ENCODE data around the gene MTX2.

The MTX2 gene

GRCh38 chr2:176269319-176270099 is at the start of gene MTX2:
Gene MTX2 (plus strand): TSS chr2:176269442. CDS start chr2:176269630, 188 bp downstream.
- DNase-seq (ENCODE audit: low read depth) = peak; percentile 33
- peak within 1 kb of the TSS; percentile 89 for H3K4me3 ChIP-seq (ENCODE audit: low read depth, low read length)
- TF ChIP-seq, protein P1, sequence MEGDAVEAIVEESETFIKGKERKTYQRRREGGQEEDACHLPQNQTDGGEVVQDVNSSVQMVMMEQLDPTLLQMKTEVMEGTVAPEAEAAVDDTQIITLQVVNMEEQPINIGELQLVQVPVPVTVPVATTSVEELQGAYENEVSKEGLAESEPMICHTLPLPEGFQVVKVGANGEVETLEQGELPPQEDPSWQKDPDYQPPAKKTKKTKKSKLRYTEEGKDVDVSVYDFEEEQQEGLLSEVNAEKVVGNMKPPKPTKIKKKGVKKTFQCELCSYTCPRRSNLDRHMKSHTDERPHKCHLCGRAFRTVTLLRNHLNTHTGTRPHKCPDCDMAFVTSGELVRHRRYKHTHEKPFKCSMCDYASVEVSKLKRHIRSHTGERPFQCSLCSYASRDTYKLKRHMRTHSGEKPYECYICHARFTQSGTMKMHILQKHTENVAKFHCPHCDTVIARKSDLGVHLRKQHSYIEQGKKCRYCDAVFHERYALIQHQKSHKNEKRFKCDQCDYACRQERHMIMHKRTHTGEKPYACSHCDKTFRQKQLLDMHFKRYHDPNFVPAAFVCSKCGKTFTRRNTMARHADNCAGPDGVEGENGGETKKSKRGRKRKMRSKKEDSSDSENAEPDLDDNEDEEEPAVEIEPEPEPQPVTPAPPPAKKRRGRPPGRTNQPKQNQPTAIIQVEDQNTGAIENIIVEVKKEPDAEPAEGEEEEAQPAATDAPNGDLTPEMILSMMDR (IDR thresholded peaks at IDR 0.05; ENCODE audit: low read depth, low read length, missing control alignments) = peak; percentile 1

GRCh38 chr2:176227874-176228273 is 41.4 kb upstream of the MTX2 start:
- no peak for DNase-seq (ENCODE audit: low read depth)
- no peak overlapping the region for H3K4me3 ChIP-seq (ENCODE audit: low read depth, low read length)
- TF ChIP-seq, protein P1 (IDR thresholded peaks at IDR 0.05; ENCODE audit: low read depth, low read length, missing control alignments) = no peak

DNA sequence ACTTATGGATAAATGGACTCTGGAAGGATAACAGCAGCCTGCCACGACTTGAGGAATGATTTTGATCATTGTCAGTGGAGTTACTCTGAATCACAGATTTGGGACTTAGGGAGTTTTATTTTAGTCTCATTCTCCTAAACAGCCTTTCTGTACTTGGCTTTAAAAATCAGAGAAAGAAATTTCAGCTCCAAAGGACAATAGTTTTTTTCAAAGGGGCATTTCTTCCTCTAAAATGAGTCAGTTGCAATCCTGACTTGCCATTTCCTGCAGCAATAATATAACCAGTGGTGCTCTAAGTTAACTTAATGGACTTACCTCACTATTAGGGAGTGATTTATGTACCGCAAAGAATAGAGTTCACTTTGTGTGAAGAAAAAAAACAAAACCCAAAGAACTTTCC is 35.1 kb upstream of the MTX2 start:
- TF ChIP-seq, protein P1 (IDR thresholded peaks at IDR 0.05; ENCODE audit: low read depth, low read length, missing control alignments) = no peak
- H3K4me3 ChIP-seq (ENCODE audit: low read depth, low read length) = no peak overlapping the region
- DNase-seq (ENCODE audit: low read depth) = no peak

DNA sequence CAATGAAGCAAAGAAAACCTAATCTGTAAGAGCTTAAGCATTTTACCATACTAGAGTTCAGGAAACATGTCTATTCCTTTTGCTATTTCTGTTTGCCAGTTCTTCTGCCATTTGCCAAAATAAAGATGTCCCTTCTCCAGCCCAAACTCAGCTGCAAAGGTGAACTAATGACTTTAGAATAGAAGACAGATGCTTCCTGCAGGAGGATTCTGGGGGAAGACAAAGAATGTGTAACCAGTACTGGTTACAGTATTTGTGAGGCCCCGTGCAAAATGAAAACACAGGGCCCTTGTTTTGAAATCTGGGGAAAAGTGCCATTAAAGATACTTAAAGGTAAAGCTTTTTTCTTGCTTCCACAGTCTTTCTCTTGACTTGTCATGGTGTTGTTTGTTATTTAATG is 34.3 kb upstream of the MTX2 start:
- DNase-seq (ENCODE audit: low read depth) = no peak
- TF ChIP-seq, protein P1 (IDR thresholded peaks at IDR 0.05; ENCODE audit: low read depth, low read length, missing control alignments) = no peak

GRCh38 chr2:176237456-176237855 is 31.8 kb upstream of the MTX2 start:
- no peak for DNase-seq (ENCODE audit: low read depth)
- TF ChIP-seq, protein P1 (IDR thresholded peaks at IDR 0.05; ENCODE audit: low read depth, low read length, missing control alignments) = no peak
- H3K4me3 ChIP-seq (ENCODE audit: low read depth, low read length) = no peak overlapping the region

More for the DNA sequence above, 34.3 kb upstream of the MTX2 start:
- H3K4me3 ChIP-seq (ENCODE audit: low read depth, low read length) = no peak overlapping the region

DNA sequence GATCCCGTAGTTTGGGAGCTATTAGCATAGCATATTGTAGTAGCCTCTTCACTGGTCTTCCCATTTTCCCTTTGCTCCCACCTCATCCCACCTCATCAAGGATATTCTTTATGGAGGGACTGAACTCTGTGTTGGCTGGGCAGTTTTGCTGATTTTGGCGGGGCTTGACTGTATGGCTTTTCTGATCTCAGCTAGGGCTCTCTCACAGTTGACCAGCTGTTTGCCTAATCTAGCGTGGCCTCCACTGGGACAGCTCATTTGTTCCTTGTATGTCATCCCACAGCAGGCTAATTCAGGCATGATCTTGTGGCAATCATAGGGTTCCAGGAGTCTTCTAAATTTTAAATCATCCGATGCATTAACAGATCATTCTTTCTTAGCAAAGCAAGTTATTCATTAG is 30.2 kb upstream of the MTX2 start:
- TF ChIP-seq, protein P1 (IDR thresholded peaks at IDR 0.05; ENCODE audit: low read depth, low read length, missing control alignments) = no peak

DNA sequence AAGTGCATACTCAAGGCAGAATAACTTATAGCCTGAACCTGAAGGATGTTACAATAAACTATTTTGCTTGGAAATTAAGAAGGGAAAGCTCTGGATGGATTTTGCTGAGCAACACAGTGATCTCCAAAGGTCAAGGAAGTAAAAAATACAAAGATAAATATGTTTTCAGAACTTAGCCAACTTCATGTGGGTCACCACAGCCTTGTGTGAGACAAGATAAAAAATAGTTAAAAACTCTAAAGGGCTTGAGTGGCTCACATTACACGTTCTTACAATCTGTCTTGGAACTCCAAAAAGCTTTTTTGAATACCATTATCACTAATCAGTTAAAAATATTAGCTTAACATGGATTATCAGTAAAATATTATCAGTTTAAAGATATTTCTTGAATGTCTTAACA is 28.9 kb upstream of the MTX2 start:
- no peak for DNase-seq (ENCODE audit: low read depth)
- H3K4me3 ChIP-seq (ENCODE audit: low read depth, low read length) = no peak overlapping the region
- TF ChIP-seq, protein P1 (IDR thresholded peaks at IDR 0.05; ENCODE audit: low read depth, low read length, missing control alignments) = no peak

More for the DNA sequence above, 30.2 kb upstream of the MTX2 start:
- no peak for DNase-seq (ENCODE audit: low read depth)
- H3K4me3 ChIP-seq (ENCODE audit: low read depth, low read length) = no peak overlapping the region
